GM18858 (cell line): ENCODE measurements around the gene PTBP3.

Experiments used
- ATAC-seq: cut with Tn5 transposase; IDR thresholded peaks from one replicate; pipeline ENCODE4 v1.9.1; 2021; ENCODE audit not compliant: unreplicated experiment

Gene PTBP3

DNA sequence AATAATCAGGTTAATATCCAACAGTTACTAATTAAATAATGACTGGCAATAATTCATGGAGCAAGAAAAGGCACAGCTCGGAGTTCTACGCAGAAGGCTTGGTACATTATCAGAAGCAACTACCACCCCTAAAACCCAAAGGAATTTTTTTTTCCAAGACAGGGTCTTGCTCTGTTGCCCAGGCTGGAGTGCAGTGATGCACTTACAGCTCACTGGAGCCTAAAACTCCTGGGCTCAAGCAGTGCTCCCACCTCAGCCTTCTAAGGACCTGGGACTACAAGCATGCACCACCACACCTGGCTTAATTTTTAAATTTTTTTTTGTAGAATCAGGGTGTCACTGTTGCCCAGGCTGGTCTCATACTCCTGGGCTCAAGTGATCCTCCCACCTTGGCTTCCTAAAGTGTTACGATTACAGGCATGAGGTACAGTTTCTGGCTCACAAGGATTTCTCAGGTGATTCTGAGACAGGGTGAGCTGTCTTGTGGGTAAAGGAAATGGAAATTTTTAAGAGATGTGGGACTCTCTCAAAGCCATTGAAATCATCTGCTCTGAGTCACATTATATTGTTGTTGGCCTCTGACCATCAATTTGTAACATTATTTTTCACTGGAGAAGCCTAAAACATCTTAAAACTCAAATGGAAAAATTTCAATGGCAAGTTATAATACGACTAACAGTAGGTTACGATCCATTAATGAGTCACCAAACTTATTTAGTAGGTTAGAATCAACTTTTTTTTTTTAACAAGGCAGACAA lies 26.8 kb upstream of the PTBP3 start:
- ATAC-seq: no peak

DNA sequence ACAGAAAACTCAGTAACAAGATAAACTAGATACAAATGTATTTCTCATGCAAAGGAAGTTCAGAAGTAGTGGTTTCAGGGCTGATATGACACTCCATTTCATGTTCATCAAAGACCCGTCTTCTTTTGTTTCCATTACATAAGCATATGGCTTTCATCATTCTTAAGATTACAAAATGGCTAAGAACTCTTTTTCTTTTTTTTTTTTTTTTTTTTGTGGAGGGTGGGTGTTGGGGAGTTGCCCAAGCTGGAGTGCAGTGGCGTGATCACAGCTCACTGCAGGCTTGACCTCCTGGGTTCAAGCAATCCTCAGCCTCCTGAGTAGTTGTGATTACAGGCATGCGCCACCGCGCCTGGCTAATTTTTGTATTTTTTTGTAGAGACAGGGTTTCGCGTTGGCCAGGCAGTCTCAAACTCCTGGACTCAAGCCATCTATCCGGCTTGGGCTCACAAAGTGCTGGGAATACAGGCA lies 22.0 kb upstream of the PTBP3 start:
- no peak for ATAC-seq

DNA sequence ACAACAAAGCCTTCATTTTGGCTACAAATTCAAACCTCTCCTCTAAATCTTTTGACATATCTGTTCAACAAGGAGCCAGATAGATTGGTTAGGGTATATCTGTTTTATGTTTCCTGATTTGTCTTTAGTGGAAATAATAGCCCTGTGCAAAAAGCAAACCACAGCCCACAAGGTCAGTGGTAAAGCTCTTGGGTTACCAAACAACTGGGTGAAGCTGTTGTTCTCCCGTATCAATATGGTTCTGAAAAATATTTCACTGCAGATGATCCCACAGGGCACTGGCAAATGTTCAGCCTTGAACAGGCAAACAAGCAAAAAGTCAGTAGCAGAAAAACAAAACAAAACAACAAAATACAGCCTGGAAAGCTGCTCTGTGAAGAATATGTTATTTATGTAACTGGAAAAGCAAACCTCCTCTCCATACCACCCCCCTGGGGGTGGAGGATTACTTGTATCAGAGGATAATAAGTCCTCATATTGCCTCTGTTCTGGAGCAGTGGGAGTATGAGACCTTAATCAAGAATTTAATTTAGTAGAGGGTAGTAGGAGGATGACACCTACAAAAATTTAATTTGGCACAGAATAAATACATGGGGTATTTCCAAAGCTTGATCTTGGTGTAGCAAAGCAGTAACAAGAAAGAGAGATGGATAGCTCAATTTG lies 20.8 kb upstream of the PTBP3 start:
- ATAC-seq: no peak

DNA sequence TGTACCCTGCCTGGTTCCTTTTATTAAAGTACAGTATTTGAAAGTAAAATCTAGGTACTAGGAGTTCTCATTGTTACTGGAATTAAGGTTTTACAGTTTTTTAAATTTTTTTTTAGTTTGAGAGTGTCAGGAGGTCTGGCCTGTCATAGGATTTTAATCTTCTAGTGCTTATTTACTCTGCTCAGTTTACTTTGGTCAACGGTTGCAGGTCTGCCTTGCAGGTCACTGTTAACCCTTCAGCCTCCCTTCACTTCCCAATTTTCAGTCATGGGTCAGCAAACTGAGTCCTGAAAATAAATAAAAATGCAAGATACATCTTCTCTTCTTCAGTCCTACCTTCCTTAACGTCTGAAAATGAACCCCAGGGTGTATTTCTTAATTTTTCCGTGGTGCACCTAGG lies 18.8 kb upstream of the PTBP3 start:
- no peak for ATAC-seq

DNA sequence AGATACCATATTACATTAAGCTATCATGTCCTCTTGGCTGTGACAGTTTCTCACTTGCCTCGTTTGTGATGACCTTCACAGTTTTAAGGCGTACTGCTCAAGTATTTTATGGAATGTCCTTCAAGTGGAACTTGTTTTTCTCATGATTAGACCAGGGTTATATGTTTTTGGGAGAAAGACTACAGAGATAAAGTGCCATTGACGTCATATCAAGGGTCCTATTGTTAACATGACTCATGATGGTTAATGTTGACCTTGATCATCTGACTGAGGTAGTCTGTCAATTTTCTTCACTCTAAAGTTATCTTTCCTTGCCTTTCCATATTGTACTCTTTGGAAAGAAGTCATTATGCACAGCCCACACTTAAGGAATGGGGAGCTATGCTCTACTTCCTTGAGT lies 17.8 kb upstream of the PTBP3 start:
- ATAC-seq: no peak

DNA sequence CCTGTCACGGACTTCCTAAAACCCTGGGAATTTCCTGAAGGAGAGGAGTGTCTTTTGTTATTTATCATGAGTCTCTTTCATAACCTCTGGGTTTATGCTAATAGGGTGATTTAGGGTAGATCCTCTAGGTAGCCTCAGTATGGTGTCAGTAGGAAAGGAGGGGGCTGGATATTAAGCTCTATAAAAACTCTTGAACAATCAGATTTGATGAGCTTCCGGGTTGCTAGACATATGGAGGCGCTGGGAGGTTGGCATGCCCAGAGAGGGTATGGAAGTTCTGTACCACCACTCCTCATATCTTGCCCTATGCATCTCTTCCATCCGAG lies 15.6 kb upstream of the PTBP3 start:
- ATAC-seq: no peak

DNA sequence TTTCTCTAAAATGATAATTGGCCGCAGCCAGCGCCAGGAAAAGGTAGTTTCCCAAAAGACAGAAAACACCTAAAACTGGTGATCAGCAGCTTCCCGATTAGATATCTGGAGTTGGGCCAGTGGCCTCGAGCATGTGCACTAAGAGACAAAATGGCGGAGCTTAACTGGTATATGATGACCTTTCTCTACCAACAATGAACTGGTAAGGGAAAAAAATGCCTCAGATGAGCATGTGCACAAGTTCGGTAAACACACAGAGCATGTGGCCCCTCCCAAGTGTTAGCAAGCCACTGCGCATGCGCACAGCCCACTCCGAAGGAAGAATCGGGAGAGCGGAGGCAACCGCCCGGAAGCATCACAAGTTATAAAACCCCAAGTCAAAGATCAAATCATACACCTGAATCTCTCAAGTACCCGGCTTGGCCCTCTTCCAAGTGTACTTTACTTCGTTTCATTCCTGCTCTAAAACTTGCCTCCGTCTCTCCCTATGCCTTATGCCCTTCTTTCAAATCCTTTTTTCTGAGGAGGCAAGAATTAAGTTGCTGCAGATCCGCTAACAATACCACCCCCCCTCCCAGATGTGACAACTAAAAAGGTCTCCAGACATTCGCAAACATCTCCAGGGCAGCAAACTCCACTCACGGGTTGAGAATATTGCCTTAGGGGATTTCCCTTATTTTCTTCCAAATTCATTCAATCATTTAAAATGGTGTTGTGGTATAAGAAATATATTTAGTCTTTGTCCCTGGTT lies 15.0 kb upstream of the PTBP3 start:
- ATAC-seq: no peak

DNA sequence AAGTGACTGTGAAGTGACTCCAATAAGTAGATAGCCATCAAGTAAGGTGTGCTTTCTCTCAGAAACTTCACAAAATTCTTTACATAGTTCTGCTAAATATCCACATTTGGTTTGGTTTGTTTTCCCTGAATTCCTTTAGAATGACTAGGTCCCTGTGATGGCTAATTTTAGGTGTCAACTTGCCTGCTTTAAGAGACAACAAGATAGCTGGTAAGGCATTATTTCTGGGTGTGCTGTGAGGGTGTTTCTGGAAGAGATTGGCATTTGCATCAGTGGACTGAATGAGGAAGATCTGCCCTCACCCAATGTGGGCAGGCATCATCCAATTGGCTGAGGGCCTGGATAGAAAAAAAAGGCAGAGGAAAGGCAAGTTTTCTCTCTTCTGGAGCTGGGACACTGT lies 8.3 kb upstream of the PTBP3 start:
- ATAC-seq: no peak

DNA sequence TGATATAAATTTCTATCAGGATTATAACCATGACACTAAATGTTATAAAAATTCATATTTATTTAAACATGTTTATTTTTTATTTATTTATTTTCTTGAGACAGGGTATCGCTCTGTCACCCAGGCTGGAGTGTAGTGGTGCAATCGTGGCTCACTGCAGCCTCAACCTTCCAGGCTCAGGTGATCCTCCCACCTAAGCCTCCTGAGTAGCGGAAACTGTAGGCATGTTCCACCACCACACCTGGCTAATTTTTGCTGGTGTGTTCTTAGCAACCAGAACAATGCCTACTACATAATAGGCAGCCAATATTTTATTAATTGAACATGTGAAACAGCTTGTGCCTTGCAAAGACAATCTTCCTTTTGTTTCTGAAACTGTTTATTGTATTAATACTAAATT lies 6.5 kb upstream of the PTBP3 start:
- no peak for ATAC-seq

DNA sequence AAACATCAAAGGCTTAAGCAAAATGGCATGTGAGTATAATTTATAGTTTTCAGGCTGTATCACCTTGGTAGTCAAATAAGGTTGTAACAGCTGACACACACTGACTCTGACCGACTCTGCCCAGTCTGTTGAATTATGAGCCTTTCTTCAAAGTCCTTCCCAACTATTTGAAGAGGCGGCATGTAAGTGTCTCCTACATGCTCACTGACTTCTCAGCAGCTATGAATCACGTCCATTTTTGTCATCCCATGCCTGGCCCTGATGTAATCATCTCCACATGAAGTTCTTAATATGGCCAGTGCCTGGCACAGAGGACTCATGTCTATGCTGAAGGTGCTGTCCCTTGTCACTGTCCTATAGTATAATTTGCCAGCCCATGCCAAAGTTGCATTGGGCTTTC lies 5.1 kb upstream of the PTBP3 start:
- ATAC-seq: no peak

DNA sequence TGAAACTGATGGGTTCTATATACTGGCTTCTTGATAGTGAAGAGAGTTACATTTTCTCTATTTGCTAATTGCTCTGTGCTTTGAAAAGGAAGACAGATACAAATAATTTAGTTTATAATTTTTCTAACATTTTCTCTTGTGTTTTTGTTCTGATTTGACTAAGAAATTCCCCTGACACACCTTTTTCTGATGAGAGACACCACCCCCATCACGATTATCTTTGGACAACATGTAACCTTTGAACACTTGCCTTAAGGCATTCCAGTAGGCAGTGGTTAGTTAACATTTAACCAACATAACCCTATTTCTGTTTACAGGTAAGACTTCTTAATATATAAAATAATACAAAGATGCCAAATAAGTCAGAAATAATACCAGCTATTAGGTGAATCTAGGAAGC lies 4.1 kb upstream of the PTBP3 start:
- ATAC-seq: no peak

DNA sequence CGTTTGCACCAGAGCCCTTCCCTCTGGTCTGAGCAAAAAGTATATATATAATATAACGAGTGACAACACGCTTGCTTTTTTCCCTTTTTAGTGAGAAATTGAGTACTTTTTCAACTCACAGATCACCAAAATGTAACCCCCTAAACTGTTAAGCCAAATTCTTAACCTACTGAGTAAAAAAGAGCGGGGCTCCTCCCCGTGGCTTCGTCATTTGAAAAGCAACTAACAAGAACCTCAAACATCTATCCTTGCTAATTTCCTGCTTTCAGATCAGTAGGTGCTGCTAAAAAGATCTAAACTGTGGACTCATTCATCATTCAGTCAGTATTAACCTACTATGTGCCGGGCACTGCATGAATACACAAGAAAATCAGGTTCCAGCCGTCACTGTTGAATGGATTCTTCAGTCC lies 1.0 kb upstream of the PTBP3 start:
- ATAC-seq: no peak

DNA sequence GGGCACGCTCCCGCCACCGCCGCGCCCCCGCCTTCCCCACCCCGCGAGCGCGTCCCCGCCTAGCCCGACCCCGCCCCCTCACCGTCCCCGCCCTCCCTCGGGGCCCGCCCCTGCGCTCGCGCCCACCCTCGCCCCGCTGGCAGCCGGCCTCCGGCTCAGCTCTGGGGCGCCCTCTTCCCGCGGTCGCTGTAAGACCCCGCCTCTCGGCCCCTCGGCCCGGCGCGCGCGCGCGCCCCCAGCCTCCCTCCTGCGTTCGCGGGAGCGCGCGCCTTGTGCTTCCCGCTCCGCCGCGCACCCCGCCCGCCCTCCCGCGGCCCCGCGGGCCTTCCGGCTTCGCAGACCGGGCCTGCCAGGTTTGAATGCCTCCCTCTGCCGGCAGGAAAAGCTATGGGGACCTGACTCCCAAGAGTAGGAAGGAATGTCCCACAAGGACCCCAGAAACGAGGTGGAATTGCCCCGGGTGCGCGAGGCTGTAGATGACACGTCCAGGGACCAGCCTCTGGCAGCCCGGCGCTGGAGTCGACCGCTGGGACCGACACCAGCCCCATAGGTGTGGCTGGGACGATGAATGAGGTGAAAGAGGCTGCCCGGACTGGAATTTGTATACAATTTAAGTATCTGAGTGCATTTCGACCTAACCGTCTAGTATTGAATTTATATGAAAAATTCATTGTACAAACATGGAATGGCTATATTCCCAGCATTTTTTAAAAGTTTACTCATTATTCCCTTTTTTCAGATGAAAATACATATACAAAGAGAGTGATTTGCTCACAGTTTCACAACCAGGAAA lies 416 bp upstream of the PTBP3 start:
- ATAC-seq: peak; percentile 52

DNA sequence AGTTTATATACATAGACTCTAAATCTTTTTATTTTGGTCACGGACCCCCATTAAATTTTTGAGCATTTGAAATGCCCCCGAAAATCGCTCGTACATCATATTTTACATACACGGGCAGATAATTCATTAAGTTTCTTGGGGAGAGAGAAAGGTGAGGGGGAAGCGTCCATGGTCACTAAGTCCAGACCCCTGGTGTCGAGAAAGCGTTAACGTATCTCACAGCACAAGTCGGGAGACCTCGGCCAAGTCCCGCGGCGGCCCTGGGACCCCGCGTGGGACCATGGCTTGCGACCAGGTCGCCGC lies 794 bp downstream of the PTBP3 start:
- ATAC-seq: no peak

DNA sequence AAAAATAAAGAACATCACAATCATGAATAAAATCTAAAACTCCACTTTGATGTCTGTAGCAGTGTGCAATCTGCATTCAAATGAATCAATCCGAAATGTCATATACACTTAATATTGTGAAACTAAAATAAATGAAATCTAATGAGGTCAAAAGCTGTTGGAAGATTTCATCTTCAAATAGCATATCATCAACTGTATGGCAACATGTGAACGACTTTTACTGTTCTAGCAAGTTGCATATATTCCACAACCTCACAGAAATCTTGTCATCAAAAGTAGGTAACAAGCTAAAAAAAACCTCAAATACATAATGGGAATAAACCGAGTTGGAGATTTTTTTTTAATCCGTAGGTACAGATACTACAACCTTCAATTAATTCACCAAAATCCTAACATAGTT lies 1.2 kb downstream of the PTBP3 start:
- ATAC-seq: no peak

DNA sequence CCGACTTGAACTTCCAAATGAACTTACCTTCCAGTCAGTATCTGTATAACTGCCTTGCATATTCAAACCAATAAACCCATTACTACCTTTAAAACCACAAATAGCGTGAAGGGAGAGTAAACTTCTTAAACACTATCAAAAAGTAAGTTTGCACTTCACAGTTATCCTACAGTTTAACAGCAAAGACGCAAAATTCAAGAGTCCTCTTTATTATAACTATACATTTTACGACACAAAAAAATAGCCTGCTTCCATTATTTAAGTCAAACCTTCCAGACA lies 1.8 kb downstream of the PTBP3 start:
- ATAC-seq: no peak

DNA sequence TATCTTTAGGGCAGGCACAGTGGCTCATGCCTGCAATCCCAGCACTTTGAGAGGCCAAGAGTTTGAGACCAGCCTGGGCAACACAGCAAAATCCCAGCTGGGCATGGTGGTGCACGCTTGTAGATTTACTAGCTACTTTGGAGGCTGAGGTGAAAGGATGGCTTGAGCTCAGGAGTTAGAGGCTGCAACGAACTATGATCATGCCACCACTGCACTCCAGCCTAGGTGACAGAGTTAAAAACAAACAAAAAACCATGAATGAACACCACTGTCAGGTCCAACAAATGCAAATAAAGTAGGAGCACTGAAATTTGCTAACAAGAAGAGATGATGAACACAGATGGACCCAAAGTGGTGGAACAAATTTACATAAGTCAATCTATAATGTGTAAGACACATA lies 4.9 kb downstream of the PTBP3 start:
- ATAC-seq: no peak

DNA sequence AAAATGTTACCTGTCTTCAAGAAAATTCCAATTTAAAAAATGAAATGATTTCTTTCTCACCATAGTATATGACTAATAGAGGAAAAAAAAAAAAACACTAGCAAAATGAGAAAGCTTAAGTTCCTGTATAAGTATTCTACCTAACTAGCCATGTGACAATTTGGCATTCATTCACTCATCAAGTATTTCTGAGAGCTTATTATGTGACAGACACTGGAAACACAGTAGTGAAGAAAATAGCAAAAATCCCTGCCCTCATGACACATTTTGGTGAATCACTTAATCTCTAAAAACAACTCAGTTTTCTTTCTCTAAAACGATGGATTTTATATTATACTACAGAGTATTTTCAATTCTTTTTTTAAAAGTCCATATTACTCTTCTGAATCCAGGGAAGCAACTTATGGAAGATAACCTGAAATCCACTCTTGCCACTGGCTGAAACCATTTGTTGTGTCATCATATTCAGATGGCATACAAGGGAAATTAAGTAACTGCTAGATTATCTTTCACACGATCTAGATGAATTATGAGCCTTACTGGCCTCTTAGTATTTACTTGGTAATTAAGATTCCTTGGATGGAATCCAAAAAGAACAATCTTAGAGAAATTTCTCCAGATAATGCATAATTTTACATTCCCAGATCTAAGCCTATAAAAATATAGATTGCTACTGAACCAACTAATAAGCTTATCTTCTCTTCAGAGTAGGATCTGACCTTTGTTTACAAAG lies 5.5 kb downstream of the PTBP3 start:
- ATAC-seq: no peak

DNA sequence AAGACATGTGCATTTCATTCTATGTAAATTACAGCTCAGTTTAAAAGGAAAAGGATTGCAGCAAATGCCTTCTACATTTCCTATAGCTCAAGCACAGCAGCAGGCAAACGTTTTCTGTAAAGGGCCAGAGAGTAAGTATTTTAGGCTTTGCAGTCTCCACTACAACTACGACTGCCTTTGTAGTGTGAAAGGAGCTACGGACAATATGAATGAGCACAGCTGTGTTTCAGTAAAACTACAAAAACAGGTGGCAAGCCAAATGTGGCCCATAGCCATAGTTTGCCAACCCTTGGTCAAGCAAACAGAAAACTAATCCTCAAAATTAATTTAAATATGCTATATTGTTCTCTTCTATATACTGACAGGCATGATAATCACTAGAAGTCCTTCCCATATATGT lies 7.2 kb downstream of the PTBP3 start:
- no peak for ATAC-seq

DNA sequence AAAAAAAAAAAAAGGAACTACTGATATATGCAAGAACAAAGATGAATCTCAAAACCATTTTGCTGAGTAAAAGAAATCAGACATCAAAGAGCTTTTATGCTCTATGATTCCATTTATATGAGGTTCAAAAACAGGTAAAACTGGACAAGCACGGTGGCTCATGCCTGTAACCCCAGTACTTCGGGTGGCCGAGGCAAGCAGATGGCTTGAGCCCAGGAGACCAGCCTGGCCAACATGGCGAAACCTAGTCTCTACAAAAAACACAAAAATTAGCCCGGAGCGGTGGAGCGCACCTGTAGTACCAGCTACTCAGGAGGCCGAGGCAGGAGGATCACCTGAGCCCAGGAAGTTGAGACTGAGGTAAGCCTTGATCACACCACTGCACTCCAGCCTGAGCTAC lies 7.8 kb downstream of the PTBP3 start:
- ATAC-seq: no peak

DNA sequence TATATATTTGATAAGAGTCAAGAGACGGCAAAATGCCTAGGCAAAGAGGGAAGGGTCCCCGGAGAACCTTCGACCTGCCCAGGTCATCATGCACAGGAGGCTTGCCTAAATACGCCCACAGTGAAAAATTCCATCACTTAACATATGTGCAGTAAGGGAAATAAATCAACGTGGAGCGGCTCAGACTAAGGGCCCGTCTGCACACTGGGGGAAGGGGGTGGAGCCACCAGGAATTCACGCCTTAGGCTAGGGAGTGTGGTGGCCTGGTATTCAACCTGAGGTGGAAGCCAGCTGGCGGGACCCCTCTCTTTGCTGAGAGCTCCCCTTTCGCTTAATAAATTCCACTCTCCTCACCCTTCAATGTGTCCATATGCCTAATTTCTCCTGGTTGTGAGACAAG lies 8.3 kb downstream of the PTBP3 start:
- ATAC-seq: no peak
